ENCODE results near the gene GP1BA.

The GP1BA gene

GRCh38 chr17:4945176-4945943, 13.3 kb downstream of the GP1BA start:
- Histone ChIP-seq H3K36me3 (ENCODE audit: insufficient read depth, insufficient read length, low read length) (peaks cover 67% of the 10 kb centered on the region), H3K4me3 (ENCODE audit: insufficient read length, low read depth) (no peak overlapping the region), H3K27me3 (ENCODE audit: insufficient read depth, insufficient read length) (no peaks in the 10 kb centered on the region), H3K9me3 (ENCODE audit: insufficient read depth, low read length) (no peaks in the 10 kb centered on the region), H3K9ac (ENCODE audit: insufficient read length, low read depth) (peak overlapping the region; percentile 36), H3K4me1 (ENCODE audit: insufficient read depth, insufficient read length) (no peaks in the 10 kb centered on the region)
- DNase-seq (ENCODE audit: low read depth, low spot score) = no peak
- TF ChIP-seq ZNF274 (IDR thresholded peaks at IDR 0.05; ENCODE audit: low read depth, low read length) = no peak
- no peak for TF ChIP-seq YY1 (IDR thresholded peaks at IDR 0.05; ENCODE audit: insufficient read depth, insufficient read length)
- no peak for TF ChIP-seq SUZ12 (IDR thresholded peaks at IDR 0.05; ENCODE audit: extremely low read depth, insufficient read depth, insufficient read length)

- Histone ChIP-seq H3K9me3 (ENCODE audit: insufficient read depth, low read length) (no peaks in the 10 kb centered on the region), H3K36me3 (ENCODE audit: insufficient read depth, insufficient read length, low read length) (peaks cover 67% of the 10 kb centered on the region), H3K9ac (ENCODE audit: insufficient read length, low read depth) (no peak overlapping the region), H3K4me1 (ENCODE audit: insufficient read depth, insufficient read length) (no peaks in the 10 kb centered on the region), H3K27me3 (ENCODE audit: insufficient read depth, insufficient read length) (no peaks in the 10 kb centered on the region), H3K4me3 (ENCODE audit: insufficient read length, low read depth) (no peak overlapping the region)
- DNase-seq (ENCODE audit: low read depth, low spot score) = no peak
- TF ChIP-seq SUZ12 (IDR thresholded peaks at IDR 0.05; ENCODE audit: extremely low read depth, insufficient read depth, insufficient read length) = no peak
- TF ChIP-seq ZNF274 (IDR thresholded peaks at IDR 0.05; ENCODE audit: low read depth, low read length) = no peak
Observed at GRCh38 chr17:4945944-4946280, 13.8 kb downstream of the GP1BA start.

GRCh38 chr17:4946312-4946976, 14.4 kb downstream of the GP1BA start:
- no peaks in the 10 kb centered on the region for H3K4me1 ChIP-seq (ENCODE audit: insufficient read depth, insufficient read length)
- peaks cover 65% of the 10 kb centered on the region for H3K36me3 ChIP-seq (ENCODE audit: insufficient read depth, insufficient read length, low read length)
- peak overlapping the region; percentile 97 for H3K4me3 ChIP-seq (ENCODE audit: insufficient read length, low read depth)
- TF ChIP-seq SUZ12 (IDR thresholded peaks at IDR 0.05; ENCODE audit: extremely low read depth, insufficient read depth, insufficient read length) = no peak
- no peak for TF ChIP-seq ZNF274 (IDR thresholded peaks at IDR 0.05; ENCODE audit: low read depth, low read length)
- TF ChIP-seq YY1 (IDR thresholded peaks at IDR 0.05; ENCODE audit: insufficient read depth, insufficient read length) = no peak
- H3K9ac ChIP-seq (ENCODE audit: insufficient read length, low read depth) = peak overlapping the region; percentile 71
- no peaks in the 10 kb centered on the region for H3K27me3 ChIP-seq (ENCODE audit: insufficient read depth, insufficient read length)
- no peaks in the 10 kb centered on the region for H3K9me3 ChIP-seq (ENCODE audit: insufficient read depth, low read length)
- DNase-seq (ENCODE audit: low read depth, low spot score) = no peak

GRCh38 chr17:4947010-4947410, 14.9 kb downstream of the GP1BA start:
- TF ChIP-seq SUZ12 (IDR thresholded peaks at IDR 0.05; ENCODE audit: extremely low read depth, insufficient read depth, insufficient read length) (no peak), YY1 (IDR thresholded peaks at IDR 0.05; ENCODE audit: insufficient read depth, insufficient read length) (no peak), ZNF274 (IDR thresholded peaks at IDR 0.05; ENCODE audit: low read depth, low read length) (no peak)
- Histone ChIP-seq H3K4me1 (ENCODE audit: insufficient read depth, insufficient read length) (peaks cover 2% of the 10 kb centered on the region), H3K4me3 (ENCODE audit: insufficient read length, low read depth) (peak overlapping the region; percentile 97), H3K36me3 (ENCODE audit: insufficient read depth, insufficient read length, low read length) (peaks cover 60% of the 10 kb centered on the region), H3K9me3 (ENCODE audit: insufficient read depth, low read length) (no peaks in the 10 kb centered on the region), H3K27me3 (ENCODE audit: insufficient read depth, insufficient read length) (no peaks in the 10 kb centered on the region), H3K9ac (ENCODE audit: insufficient read length, low read depth) (peak overlapping the region; percentile 71)
- DNase-seq (ENCODE audit: low read depth, low spot score) = no peak

GRCh38 chr17:4947411-4948165, 15.5 kb downstream of the GP1BA start:
- no peak for DNase-seq (ENCODE audit: low read depth, low spot score)
- Histone ChIP-seq H3K4me1 (ENCODE audit: insufficient read depth, insufficient read length) (peaks cover 2% of the 10 kb centered on the region), H3K36me3 (ENCODE audit: insufficient read depth, insufficient read length, low read length) (peaks cover 55% of the 10 kb centered on the region), H3K27me3 (ENCODE audit: insufficient read depth, insufficient read length) (no peaks in the 10 kb centered on the region), H3K4me3 (ENCODE audit: insufficient read length, low read depth) (peak overlapping the region; percentile 97), H3K9ac (ENCODE audit: insufficient read length, low read depth) (peak overlapping the region; percentile 99), H3K9me3 (ENCODE audit: insufficient read depth, low read length) (no peaks in the 10 kb centered on the region)
- TF ChIP-seq YY1 (IDR thresholded peaks at IDR 0.05; ENCODE audit: insufficient read depth, insufficient read length) (no peak), SUZ12 (IDR thresholded peaks at IDR 0.05; ENCODE audit: extremely low read depth, insufficient read depth, insufficient read length) (no peak), ZNF274 (IDR thresholded peaks at IDR 0.05; ENCODE audit: low read depth, low read length) (no peak)

GRCh38 chr17:4948166-4948930, 16.3 kb downstream of the GP1BA start, which contains the start of gene PFN1:
PFN1 (minus strand) TSS chr17:4948530; CDS start chr17:4948394, 136 bp downstream.
- Histone ChIP-seq H3K9me3 (ENCODE audit: insufficient read depth, low read length) (no peaks in the 10 kb centered on the region), H3K27me3 (ENCODE audit: insufficient read depth, insufficient read length) (no peaks in the 10 kb centered on the region), H3K4me1 (ENCODE audit: insufficient read depth, insufficient read length) (peaks cover 2% of the 10 kb centered on the region), H3K4me3 (ENCODE audit: insufficient read length, low read depth) (peak within 1 kb of the TSS; percentile 97), H3K9ac (ENCODE audit: insufficient read length, low read depth) (peak within 1 kb of the TSS; percentile 99), H3K36me3 (ENCODE audit: insufficient read depth, insufficient read length, low read length) (peaks cover 47% of the 10 kb centered on the region)
- DNase-seq (ENCODE audit: low read depth, low spot score) = peak; percentile 69
- TF ChIP-seq ZNF274 (IDR thresholded peaks at IDR 0.05; ENCODE audit: low read depth, low read length) (no peak), SUZ12 (IDR thresholded peaks at IDR 0.05; ENCODE audit: extremely low read depth, insufficient read depth, insufficient read length) (no peak), YY1 (IDR thresholded peaks at IDR 0.05; ENCODE audit: insufficient read depth, insufficient read length) (no peak)

Data from NT2/D1 (cell line).